ENCODE measurements around the gene KCNS3.

- no peak for TF ChIP-seq CTCF (conservative IDR thresholded peaks at IDR 0.05 in 1 of 2, IDR thresholded peaks at IDR 0.05 in 1 of 2; ENCODE audit: low read depth in 1 of 2, low read length in 2 of 2)
- no peak for TF ChIP-seq EZH2 (IDR thresholded peaks at IDR 0.05; ENCODE audit: low read length, missing control alignments)
Measured at GRCh38 chr2:17959833-17960232, 81.4 kb downstream of the KCNS3 start.
